HG03442 (cell line): ENCODE data around the gene SVBP.
A peak's percentile ranks its signal among the peaks of the same experiment; 100 is the strongest.
"Not testable (repeated sequence)": the region's sequence is repeated elsewhere in the genome, so short reads cannot be mapped to it uniquely, and the experiment has no call there.

Experiments
- ATAC-seq: cut with Tn5 transposase; IDR thresholded peaks from one replicate; pipeline ENCODE4 v1.9.1; 2021; ENCODE audit warnings: mild to moderate bottlenecking, moderate library complexity; ENCODE audit not compliant: unreplicated experiment

The SVBP gene

GRCh38 chr1:42816585-42817439 is at the start of gene SVBP, which contains the start of gene ERMAP:
Gene SVBP (minus strand): TSS chr1:42817397. CDS start chr1:42816544, 853 bp downstream.
Gene ERMAP (plus strand): TSS chr1:42817122. CDS start chr1:42830449, 13,327 bp downstream.
- ATAC-seq = peak; percentile 80

GRCh38 chr1:42866549-42866948 is 49.4 kb upstream of the SVBP start:
- ATAC-seq = no peak

DNA sequence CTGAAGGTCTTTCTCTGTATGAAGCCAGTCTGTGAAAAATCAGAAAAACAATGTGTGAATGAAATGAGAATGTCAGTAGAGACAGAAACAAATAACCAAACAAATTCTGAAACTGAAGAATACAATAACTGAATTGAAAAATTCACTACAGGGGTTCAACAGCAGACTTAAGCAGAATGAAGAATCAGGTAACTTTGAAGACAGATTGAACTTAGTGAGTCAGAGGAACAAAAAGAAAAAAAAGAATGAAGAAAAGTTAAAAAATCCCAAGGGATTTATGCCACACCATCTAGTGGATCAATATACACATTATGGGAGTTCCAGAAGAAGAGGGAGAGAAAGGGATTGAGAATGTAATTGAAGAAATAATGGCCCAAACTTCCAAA is 43.8 kb upstream of the SVBP start:
- ATAC-seq = no peak

DNA sequence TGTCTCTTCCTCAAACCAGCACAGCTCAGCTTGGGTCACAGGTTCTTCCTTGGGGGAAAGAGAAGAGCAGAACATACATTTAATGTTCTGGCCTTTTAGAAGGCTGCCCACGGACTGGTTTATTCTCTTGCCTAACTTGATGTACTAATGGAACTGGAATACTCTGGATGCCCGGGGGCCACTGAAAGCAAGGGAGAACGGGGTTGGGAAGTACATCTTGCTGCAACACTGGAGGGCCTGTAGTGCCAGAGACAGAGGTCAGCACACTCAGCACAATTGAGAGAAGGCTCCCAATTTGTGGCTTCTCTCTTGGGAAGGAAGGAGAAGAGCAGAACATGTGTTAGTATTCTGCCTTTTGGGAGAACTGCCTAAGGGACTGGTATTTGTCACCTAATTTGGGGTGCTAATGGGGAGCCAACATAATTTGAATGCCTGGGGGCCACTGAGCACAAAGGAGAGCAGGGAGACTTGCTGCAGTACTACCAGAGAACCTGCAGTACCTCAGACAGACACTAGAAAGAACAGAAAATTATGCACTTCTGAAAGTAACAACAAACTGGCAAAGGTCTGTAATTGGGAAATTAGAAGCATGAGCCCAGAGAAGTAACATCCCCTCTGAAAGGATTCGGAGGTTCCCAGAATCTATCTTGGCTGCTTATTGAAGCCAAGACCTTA is 43.3 kb upstream of the SVBP start:
- no peak for ATAC-seq

- ATAC-seq = not testable (repeated sequence)
Measured at GRCh38 chr1:42859366-42859765, 42.2 kb upstream of the SVBP start.

DNA sequence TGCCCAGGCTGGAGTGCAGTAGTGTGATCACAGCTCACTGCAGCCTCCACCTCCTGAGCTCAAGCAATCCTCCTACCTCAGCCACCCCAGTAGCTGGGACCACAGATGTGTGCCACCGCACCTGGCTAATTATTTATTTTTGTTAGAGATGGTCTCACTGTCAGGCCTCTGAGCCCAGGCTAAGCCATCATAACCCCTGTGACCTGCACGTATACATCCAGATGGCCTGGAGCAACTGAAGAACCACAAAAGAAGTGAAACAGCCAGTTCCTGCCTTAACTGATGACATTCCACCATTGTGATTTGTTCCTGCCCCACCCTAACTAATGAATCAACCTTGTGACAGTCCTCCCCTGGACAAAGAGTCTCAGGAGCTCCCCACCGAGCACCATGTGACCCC is 39.4 kb upstream of the SVBP start:
- ATAC-seq = not testable (repeated sequence)

DNA sequence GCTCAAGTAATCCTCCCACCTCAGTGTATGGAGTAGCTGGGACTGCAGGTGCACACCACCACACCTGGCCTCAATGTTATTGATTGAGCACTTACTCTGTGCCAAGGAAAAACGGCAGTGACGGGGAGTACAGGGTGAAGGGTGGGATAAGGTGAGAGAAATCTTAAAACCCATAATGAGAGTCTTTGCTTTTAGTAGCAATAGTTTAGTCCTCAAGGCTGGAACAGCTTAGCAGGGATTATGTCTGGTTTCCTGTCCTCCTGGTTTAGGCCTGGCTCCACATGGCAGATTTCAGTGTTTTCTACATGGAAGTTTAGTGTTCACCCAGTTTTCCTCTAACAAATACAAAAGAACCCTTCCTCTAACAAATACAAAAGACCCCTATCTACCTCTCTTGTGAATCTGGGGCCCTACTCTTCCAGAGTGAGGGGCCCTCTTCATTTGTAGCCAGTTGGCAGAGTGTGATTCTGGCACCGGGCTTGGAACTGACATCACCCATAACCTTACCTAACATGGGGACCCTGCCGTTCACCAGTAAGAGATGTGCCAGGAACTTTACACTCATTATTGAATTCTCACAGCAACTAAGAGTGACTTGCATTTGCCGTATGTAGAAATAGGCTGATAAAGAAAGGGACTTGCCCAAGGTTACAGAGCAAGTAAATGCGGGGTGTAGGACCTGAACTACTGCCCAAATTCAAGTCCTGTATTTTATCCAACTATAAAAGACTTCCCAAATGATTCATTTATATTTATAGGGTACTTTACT is 36.1 kb upstream of the SVBP start:
- no peak for ATAC-seq

DNA sequence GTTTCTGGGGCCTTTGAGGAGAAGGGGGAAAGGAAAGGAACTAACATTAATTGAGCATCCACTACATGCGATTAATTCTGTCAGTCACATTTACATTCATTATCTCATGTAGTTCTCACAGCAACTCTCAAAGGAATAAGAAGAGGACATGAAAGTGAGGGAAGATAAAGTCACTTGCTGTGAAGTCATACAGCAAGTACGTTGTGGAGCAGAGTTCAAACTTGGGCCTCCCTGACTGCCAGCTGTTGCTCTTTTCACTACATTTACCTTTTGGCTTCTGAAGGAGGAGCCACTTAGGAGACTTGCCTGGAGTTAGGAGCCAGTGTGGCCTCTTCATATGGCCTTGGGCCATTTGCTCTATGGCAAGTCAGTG is 35.4 kb upstream of the SVBP start:
- ATAC-seq = no peak

- ATAC-seq = no peak
Measured at GRCh38 chr1:42851960-42852607, 34.9 kb upstream of the SVBP start.

GRCh38 chr1:42851420-42851819 is 34.2 kb upstream of the SVBP start:
- no peak for ATAC-seq

GRCh38 chr1:42849944-42850343 is 32.7 kb upstream of the SVBP start:
- no peak for ATAC-seq

- no peak for ATAC-seq
Measured at GRCh38 chr1:42848823-42849537, 31.8 kb upstream of the SVBP start.

DNA sequence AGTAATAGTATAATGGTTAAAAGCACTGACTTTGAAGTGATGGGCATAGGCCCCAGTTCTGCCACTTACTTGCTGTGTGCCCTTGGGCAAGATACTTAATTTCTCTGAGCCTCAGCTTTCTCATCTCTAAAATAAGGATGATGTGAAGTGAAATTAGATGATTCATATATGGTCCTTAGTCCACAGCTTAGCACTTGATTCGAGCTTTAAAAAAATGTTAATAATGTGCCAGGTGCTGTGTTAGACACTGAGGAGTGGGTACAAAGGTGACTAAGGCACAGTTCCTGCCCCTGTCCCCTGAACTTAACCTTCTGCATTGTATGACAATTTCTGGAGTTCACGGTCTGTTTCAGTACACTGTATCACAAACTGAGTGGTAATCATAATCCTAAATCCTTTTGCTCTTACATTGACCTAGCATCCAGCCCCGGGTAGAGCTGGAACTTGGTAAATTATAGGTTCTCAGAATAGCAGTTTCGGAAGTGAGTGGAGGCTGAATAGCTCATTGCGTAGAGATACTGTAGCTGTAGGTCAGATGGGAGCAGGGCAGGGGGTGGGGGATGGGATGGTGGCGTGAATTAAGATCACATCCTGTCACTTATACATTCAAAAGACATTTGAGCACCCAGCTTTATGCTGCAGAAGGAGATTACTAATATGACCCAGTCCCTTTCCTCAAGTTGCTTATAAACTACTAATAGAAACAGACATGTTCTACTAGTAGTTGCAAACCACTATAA is 30.7 kb upstream of the SVBP start:
- ATAC-seq = no peak

- no peak for ATAC-seq
Measured at GRCh38 chr1:42847111-42847595, 30.0 kb upstream of the SVBP start.

GRCh38 chr1:42846257-42847110 is 29.3 kb upstream of the SVBP start, which contains the start of gene ZNF691:
Gene ZNF691 (plus strand): TSS chr1:42846613. CDS start chr1:42849659, 3,046 bp downstream.
- peak; percentile 87 for ATAC-seq

- ATAC-seq = no peak
Measured at GRCh38 chr1:42845866-42846256, 28.7 kb upstream of the SVBP start.

DNA sequence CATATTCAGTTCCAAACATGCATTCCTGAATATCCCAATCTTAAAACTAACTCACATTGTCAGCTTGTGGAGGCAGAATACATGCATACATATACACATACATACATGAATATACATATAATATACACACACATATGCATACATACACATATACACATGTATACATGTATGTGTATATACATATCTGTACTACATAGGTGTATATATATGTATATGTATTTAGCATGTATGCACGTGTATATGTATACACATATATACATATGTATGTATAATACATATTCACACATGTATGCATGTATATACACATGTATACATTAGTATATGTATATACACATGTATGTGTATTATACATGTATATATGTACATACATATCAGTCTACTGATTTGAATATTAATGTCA is 28.0 kb upstream of the SVBP start:
- ATAC-seq = no peak

- ATAC-seq = no peak
Measured at GRCh38 chr1:42844592-42845140, 27.5 kb upstream of the SVBP start.
